Central memory CD8-positive, alpha-beta T cell (primary cell): ENCODE data around the gene PCGF3.

Source experiments
- ATAC-seq: fragments of 150-1000 bp; cut with Tn5 transposase; replicated peaks from 2 replicates; pipeline ENCODE4 v1.10.0; 2022; ENCODE audit warnings: mild to moderate bottlenecking, moderate FRiP score, moderate number of reproducible peaks; ENCODE audit not compliant: poor library complexity, severe bottlenecking; ENCODE audit errors: extremely low read depth
- DNase-seq, 2 donors: peaks; one replicate each; pipeline ENCODE4 v3.0.0; 2021; ENCODE audit warnings: low spot score in 2 of 2
- H3K27ac Mint-ChIP-seq: one replicate; pipeline ENCODE4 v1.8.0; 2022; ENCODE audit warnings: low read depth, mild to moderate bottlenecking, moderate library complexity, mixed read lengths
- H3K27me3 Mint-ChIP-seq: one replicate; pipeline ENCODE4 v1.8.0; 2022; ENCODE audit warnings: mixed read lengths
- H3K36me3 Mint-ChIP-seq: one replicate; pipeline ENCODE4 v1.8.0; 2022; ENCODE audit warnings: mild to moderate bottlenecking, moderate library complexity, mixed read lengths; ENCODE audit not compliant: insufficient read depth
- H3K4me1 Mint-ChIP-seq: one replicate; pipeline ENCODE4 v1.8.0; 2022; ENCODE audit warnings: mixed read lengths
- H3K4me3 Mint-ChIP-seq: one replicate; pipeline ENCODE4 v1.8.0; 2022; ENCODE audit warnings: mild to moderate bottlenecking, moderate library complexity, mixed read lengths
- H3K9me3 Mint-ChIP-seq: one replicate; pipeline ENCODE4 v1.8.0; 2022; ENCODE audit warnings: mixed read lengths

The PCGF3 gene

GRCh38 chr4:819401-820229 lies 114.0 kb downstream of the PCGF3 start:
- Mint-ChIP-seq H3K9me3 (no peaks in the 10 kb centered on the region), H3K4me1 (peaks cover under 1% of the 10 kb centered on the region), H3K27me3 (peaks cover 80% of the 10 kb centered on the region), H3K27ac (no peak overlapping the region), H3K36me3 (peaks cover 3% of the 10 kb centered on the region), H3K4me3 (no peak overlapping the region)
- DNase-seq (no peak), ATAC-seq (no peak)
